K562 (cell line): Measurements from ENCODE around the gene MRPL4. TPM values are rescaled to one million over a fixed set of nuclear protein-coding genes. Genes with fewer than 3 reads are reported as not detected.

Source experiments
- ARID4B ChIP-seq: sonication (generic); formaldehyde crosslinking; IDR thresholded peaks from 2 replicates; pipeline ENCODE4 v1.8.0; 2022; ENCODE audit warnings: mild to moderate bottlenecking, missing genetic modification reagents
- CHD1 ChIP-seq: fragments of 200-600 bp; sonication (generic); IDR thresholded peaks from one replicate; pipeline ENCODE4 v1.6.1; 2012; ENCODE audit warnings: mild to moderate bottlenecking, moderate library complexity, low read length, inconsistent platforms
- EGR1 ChIP-seq: fragments of 450-650 bp; conservative IDR thresholded peaks from 2 replicates; pipeline ENCODE4 v1.6.1; 2017; ENCODE audit warnings: mild to moderate bottlenecking
- ETS1 ChIP-seq: conservative IDR thresholded peaks from 2 replicates; pipeline ENCODE4 v1.6.1; 2011; ENCODE audit warnings: low read depth, mild to moderate bottlenecking, low read length; ENCODE audit not compliant: control insufficient read depth
- HDAC1 ChIP-seq, 2 experiments: fragments of 450-650 bp; IDR thresholded peaks; 2 replicates each; pipeline ENCODE4 v1.6.1; 2016 to 2017; ENCODE audit warnings: inconsistent platforms in 1 of 2, mild to moderate bottlenecking in 1 of 2, moderate library complexity in 1 of 2
- NCOA6 ChIP-seq: fragments of 450-650 bp; IDR thresholded peaks from 2 replicates; pipeline ENCODE4 v1.6.1; 2017; ENCODE audit warnings: mild to moderate bottlenecking
- RBM25 ChIP-seq: fragments of 200-400 bp; formaldehyde crosslinking; IDR thresholded peaks from 2 replicates; pipeline ENCODE4 v1.6.1; 2018; ENCODE audit warnings: low read length, low read depth, moderate library complexity; ENCODE audit not compliant: severe bottlenecking
- SIN3B ChIP-seq: fragments of 450-650 bp; IDR thresholded peaks from 2 replicates; pipeline ENCODE4 v1.6.1; 2017; ENCODE audit warnings: low read depth, mild to moderate bottlenecking, moderate library complexity
- TCFL5 ChIP-seq: fragments of 250-450 bp; sonication (Bioruptor Pico); conservative IDR thresholded peaks from 2 replicates; pipeline ENCODE4 v1.6.1; 2021; ENCODE audit warnings: mild to moderate bottlenecking, moderate library complexity, matching md5 sums
- UBTF ChIP-seq, 2 experiments: IDR thresholded peaks; 2 replicates each; pipeline ENCODE4 v1.6.1; 2012; ENCODE audit warnings: improper control_type of control experiment in 2 of 2, low read depth in 2 of 2, low read length in 2 of 2, borderline replicate concordance in 1 of 2
- ZNF134 ChIP-seq: fragments of 250-450 bp; sonication (Bioruptor Pico); conservative IDR thresholded peaks from 2 replicates; pipeline ENCODE4 v1.4.0; 2020
- ZNF165 ChIP-seq: fragments of 250-450 bp; sonication (Bioruptor Pico); IDR thresholded peaks from 2 replicates; pipeline ENCODE4 v1.4.0; 2020; ENCODE audit warnings: borderline replicate concordance
- ZNF57 ChIP-seq: fragments of 450-650 bp; formaldehyde crosslinking; IDR thresholded peaks from 2 replicates; pipeline ENCODE4 v1.4.0; 2020; ENCODE audit warnings: mild to moderate bottlenecking, moderate library complexity
- polyA plus RNA-seq, 8 experiments: library from polyadenylated mRNA; depleted of rRNA in 4 of 8; stranded (reverse) in 5 of 8; unstranded in 3 of 8; fragments of >200 nt; fragmentation: Nextera tagmentation in 2 of 8; fragmentation: Illumina TruSeq in 1 of 8; extraction: Ambion mirVana in 2 of 8; extraction: Trizol in 1 of 8; gene quantifications; 2 replicates each; pipeline versions ENCODE4 v1.2.1 to v1.2.3, GENCODE V29; 2011 to 2014; ENCODE audit warnings: inconsistent platforms in 1 of 8, missing spikeins in 1 of 8
- total RNA-seq, 7 experiments: library from RNA; depleted of rRNA in 6 of 7; stranded (reverse); fragments of >200 nt in 6 of 7; fragmentation: Illumina TruSeq in 2 of 7; extraction: Trizol in 2 of 7; gene quantifications; 2 replicates each; pipeline versions ENCODE4 v1.2.1 to v1.2.3, GENCODE V29; 2011 to 2021; ENCODE audit warnings: low replicate concordance in 1 of 7
- TF ChIP-seq, protein P1 (sequence below): sonication (generic); formaldehyde crosslinking; IDR thresholded peaks from 2 replicates; pipeline ENCODE4 v1.8.1; 2023; ENCODE audit warnings: mild to moderate bottlenecking, missing genetic modification reagents
- TF ChIP-seq, protein P2 (sequence below): sonication (generic); formaldehyde crosslinking; IDR thresholded peaks from 2 replicates; pipeline ENCODE4 v1.9.0; 2022; ENCODE audit warnings: mild to moderate bottlenecking, missing genetic modification reagents

The MRPL4 gene
- total and polyA plus RNA-seq, 9 of the 15 experiments (the other 6 are each of a cell fraction or from before 2014, with no cell fraction given): 1.4 to 239 (median 64.9) TPM

DNA sequence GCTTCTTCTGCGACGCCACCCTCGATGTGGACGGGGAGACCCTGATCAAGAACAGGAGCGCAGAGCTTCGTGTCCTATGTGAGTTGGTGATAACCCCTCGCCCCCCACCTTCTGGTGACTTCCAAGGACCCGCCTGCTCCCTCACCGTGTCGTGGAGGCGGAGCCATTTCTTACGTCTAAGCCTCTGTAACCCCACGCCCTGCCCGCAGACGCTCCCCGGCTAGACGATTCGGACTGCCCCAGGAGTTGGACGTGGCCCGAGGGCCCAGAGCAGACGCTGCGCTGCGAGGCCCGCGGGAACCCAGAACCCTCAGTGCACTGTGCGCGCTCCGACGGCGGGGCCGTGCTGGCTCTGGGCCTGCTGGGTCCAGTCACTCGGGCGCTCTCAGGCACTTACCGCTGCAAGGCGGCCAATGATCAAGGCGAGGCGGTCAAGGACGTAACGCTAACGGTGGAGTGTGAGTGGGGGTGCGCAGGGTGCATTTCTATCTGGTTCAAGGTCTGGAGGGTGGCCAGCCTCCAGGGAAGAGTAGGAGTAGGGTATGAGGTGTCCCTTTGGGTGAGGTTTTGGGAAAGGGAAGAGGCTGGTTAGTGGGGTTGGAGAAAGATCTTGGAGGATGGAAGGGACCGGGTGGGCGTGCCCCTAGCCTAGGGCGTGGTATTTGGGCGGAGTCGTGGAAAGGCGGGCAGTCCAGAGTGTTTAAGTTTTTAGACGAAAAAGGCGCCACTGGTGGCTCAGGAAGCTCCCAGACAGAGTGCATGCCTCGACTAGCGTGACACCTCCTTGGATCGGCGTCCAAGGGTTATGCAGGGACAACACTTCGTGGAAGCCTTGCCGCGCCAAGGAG, 41.0 kb downstream of the MRPL4 start (continued):
- TF ChIP-seq ARID4B (CRISPR knock-in tag) (peak; percentile 72), CHD1 (peak; percentile 28), ZNF57 (CRISPR knock-in tag) (no peak), SIN3B (peak; percentile 17; the same call in 1 of the 2 replicates), ZNF165 (CRISPR knock-in tag) (no peak), UBTF (IDR thresholded peaks at IDR 0.05; ENCODE audit: borderline replicate concordance in 1 of 2, low read depth in 2 of 2, low read length in 2 of 2) (peak; percentile 42 to 71; a peak in 2 of 4 replicates), TCFL5 (CRISPR knock-in tag) (no peak), HDAC1 (IDR thresholded peaks at IDR 0.05) (peak in 1 of 2 experiments; percentile 35; a peak in 1 of 4 replicates), ETS1 (peak; percentile 24; the same call in 1 of the 2 replicates), EGR1 (0 out of 2 replicates have a peak, but pooled peaks have one; percentile 7), ZNF134 (no peak), NCOA6 (peak; percentile 80), RBM25 (no peak)
- TF ChIP-seq, protein P1, sequence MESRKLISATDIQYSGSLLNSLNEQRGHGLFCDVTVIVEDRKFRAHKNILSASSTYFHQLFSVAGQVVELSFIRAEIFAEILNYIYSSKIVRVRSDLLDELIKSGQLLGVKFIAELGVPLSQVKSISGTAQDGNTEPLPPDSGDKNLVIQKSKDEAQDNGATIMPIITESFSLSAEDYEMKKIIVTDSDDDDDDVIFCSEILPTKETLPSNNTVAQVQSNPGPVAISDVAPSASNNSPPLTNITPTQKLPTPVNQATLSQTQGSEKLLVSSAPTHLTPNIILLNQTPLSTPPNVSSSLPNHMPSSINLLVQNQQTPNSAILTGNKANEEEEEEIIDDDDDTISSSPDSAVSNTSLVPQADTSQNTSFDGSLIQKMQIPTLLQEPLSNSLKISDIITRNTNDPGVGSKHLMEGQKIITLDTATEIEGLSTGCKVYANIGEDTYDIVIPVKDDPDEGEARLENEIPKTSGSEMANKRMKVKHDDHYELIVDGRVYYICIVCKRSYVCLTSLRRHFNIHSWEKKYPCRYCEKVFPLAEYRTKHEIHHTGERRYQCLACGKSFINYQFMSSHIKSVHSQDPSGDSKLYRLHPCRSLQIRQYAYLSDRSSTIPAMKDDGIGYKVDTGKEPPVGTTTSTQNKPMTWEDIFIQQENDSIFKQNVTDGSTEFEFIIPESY (CRISPR knock-in tag): 0 out of 2 replicates have a peak, but pooled peaks have one; percentile 45
- TF ChIP-seq, protein P2, sequence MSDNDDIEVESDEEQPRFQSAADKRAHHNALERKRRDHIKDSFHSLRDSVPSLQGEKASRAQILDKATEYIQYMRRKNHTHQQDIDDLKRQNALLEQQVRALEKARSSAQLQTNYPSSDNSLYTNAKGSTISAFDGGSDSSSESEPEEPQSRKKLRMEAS: peak; percentile 46
